ENCODE data around the gene FNDC11.
"Not testable (repeated sequence)": the region's sequence is repeated elsewhere in the genome, so short reads cannot be mapped to it uniquely, and the experiment has no call there.

The FNDC11 gene, protein sequence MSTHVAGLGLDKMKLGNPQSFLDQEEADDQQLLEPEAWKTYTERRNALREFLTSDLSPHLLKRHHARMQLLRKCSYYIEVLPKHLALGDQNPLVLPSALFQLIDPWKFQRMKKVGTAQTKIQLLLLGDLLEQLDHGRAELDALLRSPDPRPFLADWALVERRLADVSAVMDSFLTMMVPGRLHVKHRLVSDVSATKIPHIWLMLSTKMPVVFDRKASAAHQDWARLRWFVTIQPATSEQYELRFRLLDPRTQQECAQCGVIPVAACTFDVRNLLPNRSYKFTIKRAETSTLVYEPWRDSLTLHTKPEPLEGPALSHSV

DNA sequence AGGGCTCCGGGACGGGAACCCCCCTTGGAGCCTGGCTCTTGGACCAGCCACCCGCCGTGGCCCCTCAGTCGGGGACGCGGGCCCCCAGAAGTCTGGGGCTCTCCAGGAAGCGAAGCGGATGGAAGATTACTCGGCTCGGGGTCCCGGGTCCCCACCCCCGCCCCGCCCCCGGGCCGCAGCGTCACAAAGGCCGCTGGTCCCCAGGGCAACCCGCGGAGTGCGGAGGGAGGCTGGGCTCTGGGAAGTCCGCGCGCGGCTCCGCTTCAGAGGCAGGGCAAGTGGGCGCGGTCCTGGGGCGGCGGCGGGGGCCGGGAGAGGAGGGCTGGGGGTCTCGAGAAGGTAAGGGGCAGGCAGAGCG is at the start of gene FNDC11:
FNDC11 (plus strand) TSS at position 227 of the 358 bp plus-strand sequence. CDS start 1,505 bp downstream, outside the sequence.
- peak; percentile 74 for DNase-seq

DNA sequence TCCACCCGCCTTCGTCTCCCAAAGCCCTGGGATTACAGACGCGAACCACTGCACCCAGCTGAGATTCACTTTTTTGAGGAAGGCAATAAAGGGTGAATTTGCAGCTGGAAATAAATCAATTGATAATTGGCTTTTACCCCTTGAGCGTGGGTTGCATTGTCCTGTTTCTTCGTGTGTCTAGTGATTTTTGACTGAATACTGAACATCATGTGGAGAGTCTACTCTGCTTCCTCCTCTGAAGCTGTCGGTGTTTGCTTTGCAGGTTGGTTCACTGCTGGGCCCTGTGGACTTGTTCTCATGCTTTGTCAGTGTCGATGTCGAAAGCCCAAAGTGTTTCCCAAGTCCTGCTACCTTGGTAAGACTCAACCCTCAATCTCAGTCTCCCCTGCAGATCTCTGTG is 49.3 kb upstream of the FNDC11 start:
- DNase-seq: no peak

DNA sequence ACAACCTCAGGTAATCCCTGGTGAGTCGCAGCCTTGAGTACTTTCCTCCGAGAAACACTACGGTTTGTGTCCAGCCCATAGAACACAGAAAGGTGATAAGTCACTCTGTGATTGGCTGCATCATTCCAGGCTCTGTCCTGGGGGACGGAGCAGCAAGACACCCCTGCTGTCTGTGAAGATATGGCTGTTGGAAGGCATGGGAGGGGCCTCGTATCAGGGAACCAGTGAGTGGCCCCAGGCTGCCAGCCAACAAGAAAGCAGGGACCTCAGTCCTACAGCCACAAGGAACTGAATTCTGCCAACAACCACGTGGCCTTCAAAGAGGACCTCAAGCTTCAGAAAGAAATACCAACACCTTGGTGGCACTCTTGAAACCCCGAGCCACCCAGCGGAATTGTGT is 48.7 kb upstream of the FNDC11 start:
- DNase-seq: no peak

DNA sequence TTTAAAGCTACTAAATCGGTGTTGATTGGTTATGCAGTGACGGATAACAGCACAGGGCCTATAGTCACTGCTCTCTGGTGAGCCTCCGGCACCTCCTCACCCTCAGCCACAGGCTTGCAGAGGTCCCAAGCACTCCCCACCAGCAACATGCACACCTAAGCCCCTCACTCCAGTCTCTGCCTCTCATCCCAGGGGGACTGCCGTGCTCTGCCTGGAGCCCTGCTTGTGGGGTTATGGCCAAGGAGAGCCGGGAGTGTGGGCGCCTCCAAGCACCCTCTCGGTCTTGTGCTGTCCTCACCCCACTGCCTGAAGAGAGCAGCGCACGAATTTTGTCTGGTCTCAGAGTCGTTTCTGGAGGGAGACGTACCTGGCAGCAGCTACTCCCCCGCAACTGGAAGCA is 48.2 kb upstream of the FNDC11 start:
- no peak for DNase-seq

DNA sequence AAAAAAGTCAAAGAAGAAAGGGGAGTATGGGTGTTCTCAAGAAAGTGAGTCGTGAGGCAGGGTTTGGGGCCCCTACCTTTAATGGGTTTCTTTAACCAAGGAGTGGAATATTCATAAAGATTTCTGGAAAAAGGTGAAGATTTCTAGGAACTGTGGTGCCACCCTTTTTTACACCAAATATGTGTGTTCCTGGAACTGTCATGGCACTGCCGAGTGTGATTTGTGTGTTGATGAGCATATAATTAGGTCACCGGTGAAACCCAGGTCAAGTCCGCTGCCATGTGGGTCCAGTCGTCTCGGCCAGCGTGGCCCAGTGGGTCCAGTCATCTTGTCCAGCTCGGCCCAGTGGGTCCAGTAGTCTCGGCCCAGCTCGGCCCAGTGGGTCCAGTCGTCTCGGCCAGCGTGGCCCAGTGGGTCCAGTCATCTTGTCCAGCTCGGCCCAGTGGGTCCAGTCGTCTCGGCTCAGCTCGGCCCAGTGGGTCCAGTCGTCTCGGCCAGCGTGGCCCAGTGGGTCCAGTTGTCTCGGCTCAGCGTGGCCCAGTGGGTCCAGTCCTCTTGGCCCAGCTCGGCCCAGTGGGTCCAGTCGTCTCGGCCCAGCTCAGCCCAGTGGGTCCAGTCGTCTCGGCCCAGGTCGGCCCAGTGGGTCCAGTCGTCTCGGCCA is 46.7 kb upstream of the FNDC11 start:
- DNase-seq: no peak

DNA sequence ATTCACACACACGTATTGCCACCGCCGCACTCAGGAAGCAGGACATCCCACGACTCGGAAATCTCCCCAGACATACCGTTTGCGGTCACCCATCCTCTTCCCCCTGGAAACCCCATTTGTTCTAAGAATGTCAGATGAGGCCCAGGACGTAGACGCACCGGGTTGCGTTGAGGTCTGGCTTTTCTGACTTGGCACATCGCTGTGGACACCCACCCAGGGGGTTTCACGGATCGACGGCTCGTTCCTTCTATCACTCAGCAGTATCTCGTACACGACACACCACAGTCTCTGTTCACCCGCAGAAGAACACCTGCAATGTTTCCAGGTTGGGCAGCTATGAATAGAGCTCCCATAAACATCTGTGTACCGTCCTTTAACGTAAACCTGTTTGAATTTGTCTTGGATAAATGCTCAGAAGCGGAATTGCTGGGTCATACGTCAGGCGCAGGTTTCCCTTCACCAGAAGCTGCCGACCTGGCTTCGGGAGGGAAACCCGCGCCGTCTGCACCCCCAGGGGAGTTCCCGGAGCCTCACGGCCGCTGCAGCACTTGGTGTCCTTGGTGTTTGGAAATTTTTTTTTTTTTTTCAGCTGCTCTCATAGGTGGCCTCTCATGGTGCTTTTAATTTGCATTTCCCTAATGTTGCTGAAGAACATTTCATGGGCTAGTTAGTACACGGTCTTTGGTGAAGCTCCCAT is 45.7 kb upstream of the FNDC11 start:
- no peak for DNase-seq

DNA sequence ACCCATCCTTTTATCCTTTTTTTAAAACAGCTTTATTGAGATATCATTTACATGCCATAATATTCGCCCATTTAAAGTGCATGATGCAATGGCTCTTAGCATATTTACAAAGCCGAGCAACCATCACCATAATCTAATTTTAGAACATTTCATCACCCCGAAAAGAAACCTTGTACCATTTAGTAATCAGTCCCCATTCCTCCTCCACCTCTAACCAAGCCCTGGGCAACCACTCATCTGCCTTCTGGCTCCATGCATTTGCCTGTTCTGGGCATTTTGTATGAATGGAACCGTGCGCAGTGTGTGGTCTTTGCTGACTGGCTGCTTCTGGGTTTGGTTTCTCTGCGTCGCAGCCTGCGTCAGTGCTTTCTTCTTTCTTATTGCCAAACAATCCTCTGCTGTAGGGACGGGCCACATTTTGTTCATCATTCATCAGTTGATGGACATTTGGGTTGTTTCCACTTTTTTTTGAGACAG is 44.8 kb upstream of the FNDC11 start:
- DNase-seq: no peak

DNA sequence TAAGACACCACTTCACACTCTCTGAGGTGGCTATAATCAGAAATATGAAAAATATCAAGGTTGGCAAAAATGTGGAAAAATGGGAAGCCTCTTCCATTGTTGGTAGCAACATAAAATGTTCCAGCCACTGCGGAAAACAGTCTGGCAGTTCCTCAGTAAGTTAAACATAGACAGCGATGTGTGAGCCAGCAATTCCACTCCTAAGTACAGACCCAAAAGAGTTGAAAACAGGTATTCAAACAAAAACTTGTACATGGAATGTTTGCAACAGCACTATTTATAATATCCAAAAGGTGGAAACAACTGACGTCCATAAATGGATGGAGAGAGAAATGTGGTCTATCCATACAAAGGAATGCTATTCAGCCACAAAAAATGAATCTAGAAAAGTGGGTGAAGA is 40.8 kb upstream of the FNDC11 start:
- DNase-seq: no peak

DNA sequence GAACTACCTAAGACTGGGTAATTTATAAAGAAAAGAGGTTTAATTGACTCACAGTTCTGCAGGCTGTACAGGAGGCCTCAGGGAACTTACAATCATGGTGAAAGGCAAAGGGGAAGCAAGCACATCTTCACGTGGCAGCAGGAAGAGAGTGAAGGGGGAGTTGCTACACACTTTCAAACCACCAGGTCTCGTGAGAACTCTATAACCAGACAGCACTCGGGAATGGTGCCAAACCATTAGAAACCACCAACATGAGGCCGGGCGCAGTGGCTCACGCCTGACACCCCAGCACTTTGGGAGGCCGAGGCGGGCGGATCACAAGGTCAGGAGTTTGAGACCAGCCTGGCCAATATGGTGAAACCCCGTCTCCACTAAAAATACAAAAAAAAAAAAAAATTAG is 39.4 kb upstream of the FNDC11 start:
- DNase-seq: not testable (repeated sequence)

DNA sequence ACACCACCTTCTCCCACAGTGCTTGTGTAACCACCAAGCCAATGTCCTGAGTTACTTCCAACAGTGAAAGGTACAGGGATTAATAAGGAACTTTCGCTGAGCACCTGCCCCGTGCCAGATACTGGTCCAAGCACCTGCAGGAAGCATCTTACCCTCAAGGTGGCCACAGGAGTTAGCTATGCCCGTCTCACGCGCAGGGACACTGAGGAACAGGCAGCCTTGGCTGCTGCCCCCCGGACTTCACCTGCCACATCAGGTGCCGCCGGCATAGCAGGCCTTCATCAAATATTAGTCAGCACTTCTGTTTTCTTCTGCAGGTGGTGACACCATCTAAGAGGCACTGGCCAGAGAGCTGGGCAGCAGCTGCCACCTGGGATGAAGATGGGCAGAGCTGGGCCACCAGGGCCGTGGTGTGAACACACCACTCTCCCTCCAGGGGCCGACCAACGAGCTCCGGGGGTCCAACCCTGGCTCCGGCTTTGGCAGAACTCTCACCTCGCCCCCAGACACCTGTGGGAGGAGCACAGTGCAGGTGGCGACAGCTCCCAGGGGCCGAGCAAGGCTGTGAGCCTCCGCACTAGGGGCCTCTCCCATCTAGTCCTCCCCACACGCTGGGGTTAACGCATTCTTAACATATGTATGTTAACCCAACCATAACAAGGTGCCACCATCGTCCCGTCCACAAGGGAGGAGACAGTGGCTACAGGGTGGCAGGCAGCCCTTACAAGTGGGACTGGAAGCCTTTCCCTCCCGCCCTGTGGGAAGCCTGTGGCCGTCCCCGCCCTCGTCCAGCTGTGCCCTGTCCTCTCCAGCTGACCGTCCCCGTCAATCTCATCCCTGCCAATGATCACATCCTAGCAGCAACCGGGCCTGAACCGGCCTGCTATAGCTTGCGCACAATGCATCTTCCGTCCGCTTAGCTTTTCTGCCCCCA is 36.3 kb upstream of the FNDC11 start:
- no peak for DNase-seq

DNA sequence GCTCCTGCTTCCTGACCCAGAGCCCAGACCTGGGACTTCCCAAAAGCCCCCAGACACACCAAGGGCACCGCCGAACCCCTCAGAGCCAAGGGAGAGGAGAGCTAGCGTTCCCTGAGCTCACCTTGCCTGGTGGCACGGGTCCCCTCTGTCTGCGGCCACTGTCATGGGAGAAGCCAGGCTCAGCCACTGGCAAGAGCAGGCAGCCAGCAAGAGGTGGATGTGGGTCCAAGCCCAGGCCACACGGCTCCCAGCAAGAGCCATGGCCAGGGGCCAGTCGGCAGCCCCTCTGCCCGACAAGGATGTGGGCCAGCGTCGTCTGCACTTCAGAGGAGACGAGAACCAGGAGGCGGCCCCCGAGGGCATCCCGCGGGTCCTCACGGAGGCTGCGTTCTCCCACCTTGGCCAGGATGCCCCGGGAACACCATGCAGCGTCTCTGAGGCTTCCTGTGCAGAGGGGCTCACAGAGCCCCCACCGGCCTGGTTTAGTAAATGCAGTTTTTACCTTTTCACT is 35.6 kb upstream of the FNDC11 start:
- no peak for DNase-seq

DNA sequence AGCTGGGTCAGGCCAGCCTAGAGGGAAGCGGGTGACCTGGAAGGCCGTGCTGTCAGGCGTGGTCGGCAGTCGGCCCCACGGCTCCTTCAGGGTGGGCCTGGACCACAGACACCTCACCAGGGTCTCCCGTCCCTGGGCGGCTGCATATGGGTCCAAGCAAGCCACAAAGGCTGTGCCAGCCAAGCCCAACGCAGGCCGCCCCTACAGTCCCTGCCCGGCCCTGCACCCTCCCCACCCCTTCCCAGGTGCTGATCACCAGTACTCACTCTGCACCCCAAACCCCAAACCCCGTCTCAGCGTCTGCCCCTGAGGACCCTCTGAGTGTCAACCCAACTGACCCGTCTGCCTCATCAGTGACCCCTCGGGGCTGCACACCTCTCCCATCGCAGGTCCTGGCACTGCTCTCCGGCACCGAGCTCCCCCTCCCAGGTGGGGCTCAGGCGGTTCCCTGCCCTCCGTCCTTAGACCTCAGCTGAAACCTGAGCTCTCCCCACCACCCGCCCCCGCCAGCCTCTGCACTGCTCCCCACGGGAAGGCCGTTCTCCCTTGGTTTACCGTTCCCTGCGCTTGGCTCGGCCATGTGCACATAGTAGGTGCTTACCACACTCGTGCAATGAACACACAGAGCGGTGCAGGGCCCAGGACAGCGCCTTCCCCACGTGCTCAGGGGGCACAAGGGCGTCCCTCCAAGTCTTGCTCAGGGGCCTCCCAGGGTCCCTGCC is 34.9 kb upstream of the FNDC11 start:
- DNase-seq: no peak

DNA sequence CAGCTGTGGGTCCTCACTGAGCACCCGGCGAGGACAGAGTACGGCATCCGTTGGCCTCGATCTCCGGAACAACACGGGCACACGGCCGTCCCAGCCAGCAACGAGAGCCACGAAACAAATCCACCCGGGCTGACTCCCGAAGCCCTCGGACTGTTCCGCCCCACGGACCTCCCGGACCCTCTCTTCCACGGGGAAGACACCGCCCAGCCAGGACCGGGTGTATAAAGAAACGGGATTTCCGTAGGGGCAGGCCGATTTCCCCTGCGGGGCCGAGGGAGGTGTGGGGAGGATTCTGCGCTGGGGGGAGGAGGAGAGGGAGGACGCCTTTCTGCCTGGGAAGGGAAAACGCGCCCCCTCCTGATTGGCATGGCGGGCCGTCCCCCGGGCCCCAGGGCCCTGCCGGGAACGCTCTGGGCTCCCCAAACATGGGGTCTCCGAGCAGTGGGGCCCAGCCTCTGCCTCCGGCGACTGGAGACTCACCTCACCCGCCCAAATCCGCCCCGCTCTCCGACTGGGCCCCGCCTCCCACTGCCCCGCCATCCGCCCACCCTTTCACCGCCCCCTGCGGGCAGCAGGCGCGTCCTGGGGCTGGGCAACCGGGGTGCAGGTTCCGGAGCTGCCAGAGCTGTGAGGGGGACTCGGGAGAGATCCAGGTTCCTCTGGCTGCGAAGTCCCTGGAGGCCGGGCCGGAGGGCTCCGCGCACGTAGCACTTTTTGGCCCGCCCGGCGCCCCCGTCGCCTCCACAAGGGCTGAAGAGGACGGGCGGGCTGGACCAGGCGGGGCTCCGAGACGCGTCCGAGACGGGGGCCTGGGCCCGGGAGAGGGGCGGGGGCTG is 34.1 kb upstream of the FNDC11 start:
- DNase-seq: peak; percentile 68

DNA sequence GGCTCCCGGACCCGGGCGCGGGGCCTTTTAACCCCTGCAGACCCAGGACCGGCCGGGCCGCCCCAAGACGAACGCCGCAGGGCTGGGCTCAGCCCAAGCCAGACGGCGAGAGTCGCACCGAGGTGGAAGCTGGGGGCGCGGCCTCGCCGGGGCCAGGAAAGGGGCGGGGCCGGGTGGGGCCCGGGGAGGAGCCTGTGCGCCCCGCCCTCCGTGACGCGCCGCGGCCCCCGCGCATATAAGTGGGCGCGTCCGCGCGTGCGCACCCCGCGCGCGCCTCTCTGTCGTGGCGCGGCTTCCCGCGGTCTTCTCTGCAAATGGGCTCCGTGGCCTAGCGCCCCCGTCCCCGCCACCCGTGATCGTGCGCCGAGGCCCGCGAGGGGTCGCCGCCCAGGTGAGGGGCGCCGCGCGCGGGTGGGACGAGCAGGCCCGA is 33.4 kb upstream of the FNDC11 start, which contains the start of gene PPDPF:
PPDPF (plus strand) TSS at position 262 of the 430 bp plus-strand sequence. CDS start 544 bp downstream, outside the sequence.
- peak; percentile 80 for DNase-seq

DNA sequence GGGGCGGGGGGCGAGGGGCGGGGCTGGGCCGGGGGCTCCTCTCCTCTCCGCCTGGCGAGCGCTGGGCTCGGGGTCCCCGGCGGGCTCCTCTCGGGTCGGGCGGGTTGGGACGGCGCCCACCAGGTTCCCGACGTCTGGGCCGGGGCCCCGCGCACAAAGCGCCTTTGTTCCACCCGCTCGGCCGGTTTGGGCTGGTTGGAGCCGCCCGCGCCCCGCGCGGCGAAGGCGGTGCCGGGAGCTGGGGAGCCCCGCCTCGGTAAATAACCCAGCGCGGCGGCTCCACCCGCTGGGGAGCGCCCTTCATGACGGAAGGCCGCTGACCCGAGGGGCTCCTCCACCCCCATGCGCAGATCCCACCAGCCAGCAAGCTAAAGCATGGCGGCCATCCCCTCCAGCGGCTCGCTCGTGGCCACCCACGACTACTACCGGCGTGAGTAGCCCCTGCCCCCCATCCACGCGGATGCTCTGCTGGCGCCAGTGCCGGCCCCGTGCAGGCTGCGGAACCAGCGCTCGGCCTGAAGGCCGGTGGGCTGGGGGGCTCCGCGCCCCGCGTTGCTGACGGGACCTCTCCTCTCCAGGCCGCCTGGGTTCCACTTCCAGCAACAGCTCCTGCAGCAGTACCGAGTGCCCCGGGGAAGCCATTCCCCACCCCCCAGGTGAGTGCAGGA is 32.9 kb upstream of the FNDC11 start:
- peak; percentile 45 for DNase-seq

DNA sequence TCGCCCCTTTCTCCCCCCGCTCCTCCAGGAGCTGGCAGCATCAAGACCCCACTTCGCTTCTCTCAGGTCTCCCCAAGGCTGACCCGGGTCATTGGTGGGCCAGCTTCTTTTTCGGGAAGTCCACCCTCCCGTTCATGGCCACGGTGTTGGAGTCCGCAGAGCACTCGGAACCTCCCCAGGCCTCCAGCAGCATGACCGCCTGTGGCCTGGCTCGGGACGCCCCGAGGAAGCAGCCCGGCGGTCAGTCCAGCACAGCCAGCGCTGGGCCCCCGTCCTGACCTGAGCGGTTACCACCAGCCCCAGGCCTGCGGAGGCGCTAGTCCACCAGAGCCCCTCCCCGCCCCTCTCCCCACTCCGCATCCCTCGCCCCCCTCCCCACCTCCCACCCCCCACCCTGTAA is 32.4 kb upstream of the FNDC11 start:
- no peak for DNase-seq

DNA sequence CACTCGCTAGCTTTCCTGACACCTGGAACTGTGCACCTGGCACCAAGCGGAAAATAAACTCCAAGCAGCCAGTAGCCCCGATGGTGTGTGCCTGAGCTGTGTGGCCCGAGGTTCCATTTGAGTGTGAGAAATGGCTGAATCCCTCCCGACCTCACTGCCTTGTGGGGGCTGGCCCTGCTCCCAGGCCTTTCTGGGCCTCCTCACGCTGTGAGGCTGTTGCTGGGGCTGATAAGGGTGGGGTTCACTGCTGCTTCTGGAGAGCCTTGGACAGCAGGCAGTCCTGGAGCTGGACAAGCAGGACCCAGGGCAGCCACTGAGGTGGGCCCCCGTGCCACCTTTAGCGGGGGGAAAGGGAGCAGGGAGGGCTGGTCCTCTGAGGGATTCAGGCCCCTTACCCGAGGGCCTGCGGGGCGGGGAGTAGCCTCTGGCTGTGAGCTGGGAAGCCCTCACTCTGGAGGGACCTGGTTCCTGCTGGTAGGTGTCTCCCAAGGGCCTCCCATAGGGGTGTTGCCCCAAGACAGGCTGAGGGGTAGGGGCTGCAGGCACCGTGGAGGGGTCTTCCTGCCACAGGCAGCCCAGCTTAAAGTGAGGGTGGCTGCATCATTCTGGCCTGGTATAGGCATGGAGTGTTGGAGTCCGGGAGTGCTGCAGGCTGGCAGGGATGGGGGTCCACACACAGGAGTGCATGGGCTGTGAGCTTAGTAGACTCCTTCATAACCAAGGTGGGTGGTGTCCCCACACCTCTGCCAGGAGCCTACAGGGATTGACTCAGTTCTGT is 31.7 kb upstream of the FNDC11 start:
- no peak for DNase-seq

DNA sequence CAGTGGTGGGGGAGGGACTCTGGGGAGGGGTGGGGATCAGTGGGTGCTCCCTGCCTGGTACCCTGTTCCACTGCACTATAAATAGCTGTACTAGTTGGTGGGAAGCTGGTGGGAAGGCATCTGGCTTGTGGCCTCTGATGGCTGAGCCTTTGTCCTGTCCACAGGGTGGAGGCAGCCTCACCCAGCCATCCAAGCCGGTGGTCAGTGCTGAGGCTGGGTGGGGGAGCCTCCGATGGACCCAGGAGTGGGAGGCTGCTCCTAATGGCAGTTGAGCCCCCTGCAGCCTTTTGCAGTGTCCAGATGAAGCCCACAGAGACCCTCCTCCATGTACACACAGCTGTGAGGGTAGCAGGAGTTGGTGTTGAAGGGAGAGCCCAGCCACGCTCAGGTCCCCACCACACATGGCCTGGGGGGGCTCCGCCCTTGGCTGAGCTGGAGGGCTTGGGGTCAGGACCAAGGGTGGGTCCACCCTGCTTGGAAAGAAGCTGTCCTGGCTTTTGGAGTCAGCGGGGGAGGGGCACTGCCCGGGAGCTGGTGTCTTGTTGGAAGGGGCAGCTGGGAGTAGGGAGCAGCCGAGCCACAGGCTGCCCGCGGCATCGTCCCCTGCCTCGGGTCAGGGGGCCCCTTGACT is 30.9 kb upstream of the FNDC11 start:
- DNase-seq: no peak

DNA sequence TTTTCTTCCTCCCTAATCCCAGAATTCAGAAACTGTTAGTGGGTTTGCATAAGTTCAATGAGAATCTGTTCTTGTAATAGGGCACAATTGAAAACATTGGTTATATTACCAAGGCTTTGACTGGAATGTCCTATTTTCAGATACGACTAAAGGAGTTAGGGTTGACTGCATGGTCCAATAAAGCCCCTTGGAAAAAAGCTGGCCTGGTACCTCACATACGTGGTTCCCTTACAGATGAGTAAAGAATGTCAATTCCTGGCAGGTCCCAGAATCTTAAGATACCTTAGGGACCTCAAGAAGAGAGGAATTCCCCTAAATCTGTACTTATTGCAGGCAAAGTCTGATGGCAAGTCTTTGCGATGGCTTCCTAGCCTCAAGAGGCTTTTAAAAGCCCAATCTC is 28.8 kb upstream of the FNDC11 start:
- DNase-seq: no peak
